ENCODE measurements around the gene CDADC1.

The CDADC1 gene

DNA sequence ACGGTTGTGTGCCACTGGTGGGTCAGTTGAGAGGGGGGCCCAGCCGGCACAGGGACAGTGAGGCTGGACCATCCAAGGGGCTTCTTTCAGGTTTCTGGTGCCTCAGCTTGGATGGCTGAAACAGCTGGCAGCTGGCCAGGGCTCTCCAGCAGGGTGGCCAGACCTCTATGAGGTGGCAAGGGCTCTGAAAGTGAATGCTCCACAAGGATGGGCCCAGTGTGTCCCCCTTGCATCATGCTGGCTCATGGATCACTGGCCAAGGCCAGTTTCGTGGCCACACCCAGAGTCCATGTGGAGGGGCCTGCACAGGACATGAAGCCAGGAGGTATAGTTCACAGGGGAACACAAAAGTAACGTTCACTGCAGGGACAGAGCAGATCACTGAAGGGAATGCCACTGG lies 49.6 kb downstream of the CDADC1 start:
- DNase-seq = no peak

DNA sequence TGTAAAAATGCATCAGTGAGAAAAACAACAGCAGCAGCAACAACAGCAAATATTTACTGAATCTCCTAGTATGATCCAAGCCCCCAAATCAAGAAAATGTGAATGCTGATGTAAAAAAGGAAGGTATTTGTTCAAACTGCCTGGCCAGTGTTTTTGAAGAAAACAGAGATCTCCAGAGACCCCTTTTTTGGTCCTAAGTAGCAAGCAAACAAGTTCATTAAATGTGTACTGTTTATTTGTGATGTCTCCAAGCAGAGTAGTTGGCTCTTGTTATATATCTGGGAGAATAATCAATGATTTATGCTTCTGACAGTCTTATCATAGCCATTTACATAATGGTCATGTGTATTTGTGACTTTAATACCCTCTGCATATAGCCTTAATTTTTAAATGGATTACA lies 50.7 kb downstream of the CDADC1 start:
- no peak for DNase-seq

DNA sequence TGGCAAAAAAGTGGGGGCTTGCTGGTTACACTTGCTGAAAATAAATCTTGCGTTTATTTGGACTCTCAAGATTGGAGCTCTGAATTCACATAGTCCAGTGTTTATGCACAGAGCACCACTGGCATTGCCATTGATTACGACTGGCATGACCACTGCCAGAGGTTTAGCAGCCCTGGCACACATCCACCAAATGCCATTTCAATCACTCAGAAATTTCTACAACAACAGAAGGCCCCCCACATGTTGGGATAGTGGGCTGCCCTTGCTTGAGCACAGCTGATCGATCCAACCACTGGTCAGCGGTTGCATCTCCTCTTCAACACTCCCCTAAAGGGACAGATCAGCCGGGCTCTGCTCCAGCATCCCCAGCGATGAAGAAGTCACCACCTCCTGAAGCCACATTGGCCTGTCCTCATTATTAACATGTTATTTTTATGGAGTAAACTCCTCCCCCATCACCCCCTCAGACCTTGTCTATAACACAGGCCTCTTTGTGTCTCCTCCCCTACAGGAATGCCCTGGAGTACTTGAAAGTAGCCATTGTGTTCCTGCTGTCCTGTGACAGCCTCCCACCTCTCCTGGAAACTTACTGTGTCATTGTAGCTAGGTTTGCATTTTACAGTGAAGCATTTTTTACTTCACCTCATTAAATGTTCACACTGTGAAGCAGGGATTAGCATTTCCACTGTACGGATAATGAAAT lies 51.3 kb downstream of the CDADC1 start:
- no peak for DNase-seq

DNA sequence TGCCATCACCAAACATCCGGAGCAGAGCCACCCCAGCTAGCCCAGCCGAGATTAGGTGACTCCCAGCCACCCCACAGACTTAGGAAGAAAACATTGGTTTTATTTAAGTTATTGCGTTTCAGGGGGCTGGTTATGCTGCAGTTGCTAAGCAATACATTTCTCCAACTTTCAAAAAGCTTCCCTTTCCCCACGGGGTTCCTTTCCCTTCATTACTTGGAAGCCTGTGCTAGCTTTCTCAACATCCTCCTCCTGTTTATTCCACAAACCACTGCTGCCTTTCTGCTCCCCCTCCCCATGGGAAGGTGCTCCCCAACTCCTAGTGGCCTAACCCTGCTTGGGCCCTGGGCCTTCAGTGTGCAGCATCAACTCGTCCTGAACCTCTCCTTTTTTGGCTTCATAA lies 52.6 kb downstream of the CDADC1 start:
- DNase-seq = no peak

DNA sequence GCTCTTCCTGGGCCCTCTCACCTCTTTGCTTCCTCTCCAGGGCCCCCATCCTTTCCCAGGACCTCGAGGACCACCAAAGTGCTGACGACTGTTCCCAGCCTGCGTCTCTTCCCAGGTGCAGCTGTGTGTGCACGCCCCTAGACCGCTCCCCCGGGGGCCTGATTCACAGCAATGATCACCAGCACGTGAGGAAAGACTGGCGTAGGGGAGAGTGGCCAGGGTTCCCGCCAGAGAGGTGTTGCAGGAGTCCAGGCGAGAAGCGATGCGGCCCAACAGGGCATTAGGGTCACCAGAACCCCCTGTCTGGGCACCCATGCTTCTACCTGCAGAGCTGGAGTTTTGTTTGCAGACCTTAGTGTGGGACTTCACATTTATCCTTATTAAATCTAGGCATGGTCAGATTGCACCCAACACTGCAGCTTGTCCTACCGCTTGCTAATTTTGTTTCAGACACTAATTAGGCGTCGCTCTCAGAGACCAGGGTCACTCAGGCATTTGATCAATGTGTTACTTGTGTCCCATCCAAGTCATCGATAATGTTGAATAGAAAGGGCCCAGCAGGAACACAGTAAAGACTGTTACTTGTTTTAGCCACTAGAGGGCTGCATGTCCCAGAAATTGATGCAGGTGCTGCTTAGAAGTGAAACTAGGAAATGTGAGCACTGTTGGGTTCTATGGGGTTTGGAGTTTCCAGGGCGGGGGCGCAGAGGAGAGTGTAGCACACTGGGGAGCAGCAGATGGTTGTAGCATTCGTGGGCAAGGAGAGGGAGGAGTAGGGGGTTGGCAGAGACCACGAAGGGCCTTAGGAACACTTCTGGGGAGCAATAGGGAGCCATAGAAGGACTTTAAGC lies 53.2 kb downstream of the CDADC1 start:
- DNase-seq = peak; percentile 69

DNA sequence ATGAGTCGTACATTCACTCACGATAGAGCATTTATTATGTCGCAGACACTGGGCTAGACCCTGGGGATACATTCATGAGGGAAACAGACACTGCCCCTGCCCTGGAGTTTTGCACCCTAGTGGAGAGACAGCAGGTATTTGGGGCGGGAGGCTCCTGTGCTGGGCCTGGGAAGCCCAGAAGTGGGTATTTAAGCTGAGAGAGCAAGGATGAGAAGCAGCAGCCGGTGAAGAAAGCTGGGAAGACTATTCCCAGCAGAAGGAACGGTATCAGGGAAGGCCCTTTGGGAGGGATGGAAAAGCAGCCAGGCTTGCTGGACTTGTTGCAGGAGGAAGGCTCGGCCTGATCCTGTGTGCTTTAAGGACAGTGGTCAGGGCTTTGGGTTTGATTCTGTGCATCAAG lies 54.5 kb downstream of the CDADC1 start:
- no peak for DNase-seq

DNA sequence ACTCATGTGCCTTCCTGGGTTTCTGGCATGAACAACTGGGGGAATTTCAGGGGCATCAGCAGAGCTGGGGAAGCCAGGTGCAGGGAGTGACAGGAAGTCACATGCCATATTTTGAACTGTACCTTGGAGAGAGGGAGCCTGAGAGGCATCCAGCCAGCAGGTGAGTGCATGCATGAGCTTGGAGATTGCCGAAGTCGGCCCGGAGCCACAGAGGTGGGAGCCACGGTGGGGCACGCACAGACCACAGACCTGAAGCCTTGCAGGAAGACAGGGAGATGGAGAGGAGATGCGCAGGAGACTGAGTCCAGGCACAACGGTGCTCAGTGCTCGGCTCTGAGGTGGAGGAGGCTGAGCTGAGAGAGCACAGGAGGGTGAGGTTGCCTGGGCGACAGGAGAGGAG lies 55.1 kb downstream of the CDADC1 start:
- no peak for DNase-seq

DNA sequence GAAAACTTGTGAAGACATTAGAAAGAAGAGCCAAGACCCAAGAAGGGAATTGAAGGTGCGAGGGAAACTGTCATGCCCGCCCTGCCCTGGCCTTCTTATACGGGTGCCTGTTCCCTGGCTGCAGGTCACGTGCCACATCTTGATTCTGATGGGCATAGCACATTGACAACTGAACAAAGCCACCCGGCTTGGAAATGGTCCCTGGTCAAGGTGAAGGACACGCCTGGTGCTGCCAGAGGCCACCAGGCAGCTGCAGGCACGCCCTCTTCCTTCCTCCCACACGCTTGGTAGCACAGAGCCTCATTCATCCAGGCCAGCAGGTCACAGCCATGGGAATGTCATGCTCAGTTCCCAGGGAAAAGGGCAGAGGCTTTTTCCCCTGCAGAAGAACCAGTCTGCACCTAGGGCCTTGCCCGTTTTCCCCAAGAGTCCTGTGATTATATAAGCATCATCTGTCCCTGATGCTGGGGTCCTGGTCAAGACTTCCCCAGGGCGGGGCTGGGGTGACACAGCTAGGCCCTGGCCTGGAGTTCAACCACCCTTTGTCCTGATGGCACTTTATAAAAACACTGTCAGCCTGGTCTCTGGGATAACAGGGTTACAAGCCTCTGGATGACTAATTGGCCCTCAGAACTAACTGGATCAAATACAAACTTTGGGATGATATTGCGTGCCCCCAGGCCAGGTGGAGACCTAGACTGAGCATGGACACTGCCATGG lies 56.0 kb downstream of the CDADC1 start:
- DNase-seq = no peak

DNA sequence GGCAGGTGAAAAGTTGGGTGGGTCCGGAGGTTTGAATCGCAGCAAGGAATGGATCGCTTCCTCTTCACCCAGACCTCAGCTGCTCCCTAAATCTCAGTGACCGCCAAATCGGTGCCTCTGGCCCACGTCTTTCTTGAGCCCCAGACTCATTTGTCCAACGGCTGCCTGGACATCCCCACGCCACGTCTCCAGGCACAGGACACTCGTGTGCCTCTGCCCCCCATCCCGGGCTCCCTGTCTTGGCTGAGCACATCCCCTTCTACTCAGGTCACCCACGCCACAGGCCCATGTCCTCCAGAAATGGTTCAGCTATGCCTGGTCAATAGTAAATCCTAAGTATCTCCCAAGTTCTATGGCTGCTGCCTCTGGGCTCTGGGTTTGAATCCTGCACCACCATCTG lies 56.6 kb downstream of the CDADC1 start:
- no peak for DNase-seq

DNA sequence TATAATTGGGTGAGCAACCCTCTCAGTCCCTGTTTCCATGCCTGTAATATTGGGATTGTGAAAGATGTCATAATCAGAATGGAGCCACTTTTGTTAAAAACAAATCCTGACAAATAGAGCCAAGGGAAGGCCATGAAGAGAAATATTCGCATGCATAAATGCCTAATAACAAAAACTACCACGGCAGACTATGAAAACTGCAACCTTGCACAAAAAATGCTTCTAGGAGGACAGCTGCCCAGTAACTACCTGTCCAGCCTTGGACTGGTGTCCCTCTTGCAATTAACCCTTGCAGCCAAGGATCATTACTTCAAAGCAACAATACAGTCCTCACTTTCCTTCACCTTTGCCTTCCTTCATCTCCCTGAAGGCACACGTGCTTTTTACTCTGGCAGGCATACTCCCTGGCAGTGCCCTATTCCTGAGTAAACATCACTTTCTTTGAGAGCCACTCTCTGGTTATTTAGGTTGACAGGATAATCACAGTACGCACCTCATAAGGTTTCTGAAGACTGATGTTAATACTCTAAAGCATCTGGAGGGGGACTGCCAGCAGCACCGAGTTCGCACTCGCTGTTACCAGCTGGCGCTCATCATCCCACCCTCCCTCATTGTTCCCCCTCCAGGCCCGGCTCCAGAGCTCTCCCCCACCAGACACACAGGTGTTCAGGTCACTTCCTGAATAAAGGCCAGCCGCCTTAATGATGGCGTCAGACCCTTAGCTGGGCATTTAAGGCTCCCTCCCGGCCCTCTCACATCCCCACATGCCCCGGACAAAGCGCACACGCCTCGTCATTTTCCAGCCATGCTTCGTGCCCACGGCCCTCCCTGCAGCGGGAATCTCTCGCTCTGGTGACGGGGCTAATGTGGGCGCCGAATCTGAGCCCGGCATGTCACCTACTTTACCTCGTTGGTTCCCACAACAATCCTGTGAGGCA lies 57.3 kb downstream of the CDADC1 start:
- no peak for DNase-seq

DNA sequence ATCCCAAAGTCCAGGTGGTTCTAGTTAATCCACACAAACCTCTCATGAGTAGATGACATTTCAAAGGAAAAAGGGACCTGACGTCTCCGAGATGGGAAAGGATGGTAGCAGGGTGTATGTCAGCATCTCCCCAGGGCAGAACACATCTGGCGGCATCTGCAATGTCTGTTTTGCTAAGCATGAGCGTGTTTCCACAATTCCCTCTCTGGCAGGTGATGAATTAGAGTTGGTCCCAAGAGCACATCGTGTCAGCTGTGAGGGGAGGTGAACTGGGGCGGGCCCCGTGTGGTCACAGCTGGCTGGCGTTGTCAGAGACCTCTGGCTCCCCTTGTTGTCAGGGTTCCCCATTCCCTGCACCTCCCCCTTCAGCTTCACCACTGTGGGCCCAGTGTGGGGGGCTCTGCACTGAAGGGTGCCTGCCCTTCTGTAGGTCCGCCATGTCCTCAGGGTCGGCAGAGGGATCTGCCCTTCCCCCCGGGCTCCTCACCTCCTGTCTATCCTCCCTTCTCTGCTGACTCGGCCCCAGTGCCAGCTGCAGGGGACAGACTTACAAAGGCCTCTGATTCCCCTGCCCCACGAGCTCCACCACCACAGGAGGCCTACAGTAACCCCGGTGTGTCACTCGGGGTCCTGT lies 58.2 kb downstream of the CDADC1 start:
- no peak for DNase-seq

DNA sequence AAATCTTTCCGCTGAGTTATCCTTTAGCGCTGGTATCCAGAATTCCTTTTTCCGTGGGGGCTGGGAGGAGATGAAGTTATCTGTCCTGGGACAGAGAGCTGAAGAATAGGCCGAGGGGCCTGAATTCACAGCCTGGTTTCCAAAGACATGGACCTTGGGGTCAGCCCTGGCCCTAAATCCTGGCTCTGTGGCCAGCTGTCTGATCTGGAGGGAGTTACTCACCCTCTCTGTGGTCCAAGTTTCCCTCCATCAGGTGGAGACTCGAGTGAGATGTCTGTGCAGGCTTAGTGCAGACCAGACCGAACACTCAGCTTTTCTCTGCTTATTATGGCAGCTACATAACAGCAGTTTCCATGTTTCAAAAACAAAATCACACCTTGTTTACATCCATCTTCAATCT lies 59.6 kb downstream of the CDADC1 start:
- no peak for DNase-seq

DNA sequence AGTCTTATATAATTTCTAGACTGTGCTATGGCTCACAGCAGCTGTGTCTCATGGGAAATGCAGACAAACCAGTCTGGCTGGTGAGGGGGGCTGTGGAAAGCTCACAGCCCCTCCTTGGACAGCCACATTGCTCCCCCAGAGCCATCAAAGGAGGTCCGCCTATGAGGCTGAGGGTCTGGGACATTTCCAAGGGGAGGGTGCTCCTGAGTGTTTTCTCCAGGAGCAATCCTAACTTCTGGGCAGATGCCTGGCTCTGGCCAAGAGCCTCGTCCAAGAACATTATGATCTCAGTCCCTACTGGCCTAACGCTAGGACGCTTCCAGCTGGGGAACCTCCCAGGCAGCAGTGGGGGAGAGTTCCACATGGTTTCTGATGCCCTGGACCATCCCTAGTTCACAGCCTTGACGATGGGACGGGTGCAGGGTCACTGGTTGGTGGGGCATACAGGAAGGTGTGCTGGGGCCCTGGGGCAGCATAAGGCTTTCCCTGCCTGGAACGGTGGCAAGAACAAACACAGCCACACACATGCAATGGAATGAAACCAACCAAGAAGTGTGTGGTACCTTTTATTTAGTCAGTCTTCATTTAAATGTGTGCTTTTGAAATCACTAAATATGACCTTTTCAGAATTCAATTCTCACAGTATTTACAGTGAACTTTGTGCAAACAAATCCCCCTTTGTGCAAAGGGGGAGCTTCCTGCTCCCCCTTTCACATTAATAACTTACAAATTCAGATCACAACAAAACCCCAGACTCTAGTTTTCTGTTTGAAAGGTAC lies 60.6 kb downstream of the CDADC1 start:
- DNase-seq = no peak

DNA sequence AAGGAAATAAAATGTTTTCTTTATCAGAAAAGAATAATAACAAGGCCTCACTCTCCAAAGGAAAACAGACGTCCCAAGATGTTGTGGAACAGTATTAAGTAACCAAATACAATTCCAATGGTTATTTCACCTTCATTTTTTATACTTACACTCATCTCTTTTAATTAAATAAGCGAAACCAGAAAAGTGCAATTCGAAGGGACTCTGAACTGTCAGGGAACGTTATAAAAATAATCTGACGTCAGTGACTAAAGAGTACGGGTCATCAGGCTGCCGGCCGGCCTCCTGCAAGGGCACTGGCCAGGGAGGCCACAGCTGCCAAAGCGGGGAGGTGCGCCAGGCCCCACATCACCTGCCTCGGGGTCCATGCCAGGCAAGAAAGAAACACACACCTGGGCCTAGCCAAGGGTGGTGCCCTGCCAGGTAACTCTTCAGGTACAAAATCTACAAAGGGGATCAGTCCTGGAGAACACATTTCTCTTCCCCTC lies 61.2 kb downstream of the CDADC1 start:
- DNase-seq = no peak

DNA sequence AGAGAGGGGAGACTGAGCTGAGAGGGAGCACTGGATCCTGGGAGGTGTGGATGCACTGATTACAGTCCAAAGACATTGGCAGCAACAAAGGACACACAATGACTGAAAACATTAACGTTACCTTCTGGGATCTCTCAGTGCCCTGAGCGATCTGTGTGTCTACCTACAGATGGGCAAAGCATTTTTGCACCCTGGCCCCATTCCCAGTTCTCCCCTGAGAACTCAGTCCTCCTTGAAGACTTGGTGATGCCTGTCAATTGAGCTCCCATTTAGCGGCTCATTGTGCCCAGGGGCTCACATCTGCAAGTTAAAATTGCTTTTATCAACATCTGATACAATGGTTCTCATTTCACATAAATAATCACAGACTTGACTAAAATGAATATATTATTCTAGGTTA lies 62.5 kb downstream of the CDADC1 start:
- no peak for DNase-seq

DNA sequence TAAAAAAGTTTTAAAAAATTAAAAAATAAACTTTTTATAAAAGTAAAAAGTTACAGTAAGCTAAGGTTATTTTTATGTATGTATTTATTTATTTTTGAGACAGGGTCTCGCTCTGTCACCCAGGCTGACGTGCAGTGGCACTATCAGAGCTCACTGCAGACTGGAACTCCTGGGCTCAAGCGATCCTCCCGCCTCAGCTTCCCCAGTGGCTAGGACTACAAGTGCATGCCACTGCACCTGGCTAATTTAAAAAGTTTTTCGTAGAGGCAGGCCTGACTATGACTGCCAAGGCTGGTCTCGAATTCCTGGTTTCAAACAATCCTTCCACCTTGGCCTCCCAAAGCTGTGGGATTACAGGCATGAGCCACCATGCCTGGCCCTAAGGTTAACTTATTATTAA lies 64.1 kb downstream of the CDADC1 start:
- no peak for DNase-seq

DNA sequence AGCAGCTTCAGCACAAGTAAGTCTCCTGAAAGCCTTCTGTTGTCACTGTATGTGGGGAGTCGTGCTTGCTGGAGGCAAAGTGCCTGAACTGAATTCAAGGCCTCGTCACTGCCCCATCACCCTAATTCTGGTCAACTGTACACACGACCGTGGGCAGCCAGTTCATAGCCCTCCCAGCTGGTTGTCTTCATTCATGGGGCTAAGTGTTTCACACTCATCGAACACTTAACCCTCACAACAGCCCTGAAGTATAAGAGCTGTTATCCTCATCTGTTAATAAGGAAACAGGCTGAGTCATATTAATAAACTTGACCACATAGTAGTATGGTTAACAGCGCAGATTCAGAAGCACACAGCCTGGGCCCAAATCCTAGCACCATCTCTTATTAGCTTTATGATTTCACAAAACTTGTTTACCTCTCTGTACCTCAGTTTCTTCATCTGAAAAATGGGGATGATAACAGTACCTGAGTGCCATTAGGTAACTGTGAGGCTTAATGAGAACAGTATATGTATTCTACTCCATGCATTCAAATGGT lies 66.7 kb downstream of the CDADC1 start:
- DNase-seq = no peak

DNA sequence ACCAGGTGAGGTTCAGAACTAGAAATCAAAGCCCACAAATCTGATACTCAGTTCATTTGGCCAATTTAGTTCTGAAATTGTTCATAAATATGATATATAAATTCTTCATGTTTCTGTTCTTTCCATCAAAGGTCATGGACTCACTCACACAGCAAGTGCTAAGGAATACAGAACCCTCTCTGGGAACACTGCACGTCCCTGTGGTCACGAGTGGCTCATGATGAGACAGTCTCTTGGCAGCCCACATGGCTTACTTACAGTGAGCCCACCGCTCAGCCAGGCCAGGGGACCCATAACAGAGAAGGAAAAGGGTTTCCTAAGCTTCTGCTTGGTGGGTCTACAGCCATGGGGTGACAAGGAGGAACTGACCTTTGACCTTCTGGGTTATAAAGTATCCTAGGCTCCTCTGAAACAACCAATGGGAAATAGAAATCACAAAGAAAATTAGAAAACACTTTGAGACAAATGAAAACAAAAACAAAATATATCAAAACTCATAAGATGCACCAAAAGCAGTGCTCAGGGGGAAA lies 67.4 kb downstream of the CDADC1 start:
- DNase-seq = no peak

DNA sequence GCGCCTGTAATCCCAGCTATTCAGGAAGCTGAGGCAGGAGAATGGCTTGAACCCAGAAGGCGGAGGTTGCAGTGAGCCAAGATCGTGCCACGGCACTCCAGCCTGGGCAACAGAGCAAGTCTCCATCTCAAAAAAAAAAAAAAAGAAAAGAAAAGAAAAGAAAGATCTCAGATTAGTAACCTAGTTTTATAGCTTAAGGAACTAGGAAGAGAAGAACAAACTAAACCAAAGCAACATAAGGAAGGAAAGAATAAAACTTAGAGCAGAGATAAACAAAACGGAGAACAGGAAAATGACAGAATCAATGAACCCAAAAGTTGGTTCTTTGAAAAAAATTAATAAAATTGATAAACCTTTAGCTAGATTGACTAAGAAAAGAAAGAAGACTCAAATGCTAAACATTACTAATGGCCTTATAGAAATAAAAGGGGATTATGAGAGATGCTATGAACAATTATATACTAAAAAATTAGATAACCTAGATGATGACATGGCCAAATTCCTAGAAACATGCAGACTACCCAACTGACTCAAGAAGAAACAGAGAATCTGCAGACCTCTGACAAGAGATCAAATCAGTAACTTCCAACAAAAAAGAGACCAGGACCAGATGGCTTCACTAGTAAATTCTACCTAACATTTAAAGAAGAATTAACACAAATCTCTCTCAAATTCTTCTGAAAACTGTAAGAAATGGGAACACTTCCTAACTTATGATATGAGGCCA lies 68.2 kb downstream of the CDADC1 start:
- no peak for DNase-seq

DNA sequence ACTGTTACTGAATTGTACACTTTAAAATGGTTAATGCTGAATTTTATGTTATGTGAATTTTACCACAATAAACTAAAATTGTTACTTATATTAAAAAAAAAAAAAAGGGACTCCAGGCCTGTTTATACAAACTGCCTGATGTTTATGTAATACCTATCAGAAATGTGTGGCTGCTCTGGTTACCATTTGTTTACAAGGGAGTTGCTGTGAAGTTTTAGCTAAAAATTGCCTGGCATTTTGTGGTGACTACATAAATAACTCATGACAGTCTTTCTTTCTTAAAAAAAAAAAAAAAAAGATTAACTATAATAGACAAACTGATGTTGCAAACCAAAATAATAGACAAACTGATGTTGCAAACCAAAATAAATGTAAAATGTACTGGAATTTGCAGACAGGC lies 71.8 kb downstream of the CDADC1 start:
- no peak for DNase-seq
